Stimulated activated CD8-positive, alpha-beta memory T cell treated with anti-CD3 and anti-CD28 coated beads, Interleukin-4, amount 100 ng/mL, for 48 hours (primary cell): ENCODE results near the gene GPNMB.
"Not testable (repeated sequence)": the region's sequence is repeated elsewhere in the genome, so short reads cannot be mapped to it uniquely, and the experiment has no call there.

Experiments
- DNase-seq: peaks from one replicate; pipeline ENCODE4 v3.0.0-alpha.2; 2020

Gene GPNMB

DNA sequence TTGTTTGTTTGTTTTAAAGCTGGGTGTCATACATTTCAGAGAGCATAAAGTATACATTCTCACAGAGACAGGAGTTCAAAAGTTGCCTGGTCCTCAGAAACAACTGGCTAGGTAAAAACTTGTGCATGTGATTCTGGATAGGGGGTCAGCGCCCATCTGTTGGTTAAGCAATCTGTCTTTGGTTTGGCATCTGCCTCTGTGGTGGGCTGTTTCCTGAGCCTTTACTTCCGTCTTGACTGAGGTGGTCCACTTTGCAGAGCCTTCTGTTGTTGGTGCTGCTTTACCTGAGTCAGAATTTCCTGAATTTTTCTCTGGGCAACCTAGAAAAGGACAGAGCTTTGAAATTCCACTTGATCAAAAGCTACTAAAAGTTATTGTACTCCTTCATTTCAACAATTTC is 65.6 kb downstream of the GPNMB start:
- DNase-seq = not testable (repeated sequence)

DNA sequence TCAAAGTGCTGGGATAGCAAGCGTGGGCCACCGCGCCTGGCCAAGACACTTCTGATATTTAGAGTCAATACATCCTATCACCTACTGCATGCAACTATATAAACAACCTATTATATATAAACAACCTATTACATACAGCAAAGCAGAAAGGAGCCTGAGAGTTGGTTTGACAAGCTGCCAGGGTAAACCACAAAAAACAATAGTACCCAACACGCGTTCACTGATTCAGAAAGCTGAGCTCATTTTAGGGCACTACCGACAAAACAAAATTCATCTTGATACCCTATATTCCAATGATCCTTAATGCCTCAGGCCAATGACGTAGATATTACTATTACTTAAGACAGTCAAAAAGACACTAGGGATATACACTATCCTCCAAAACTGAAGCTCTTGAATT is 68.8 kb downstream of the GPNMB start:
- no peak for DNase-seq
